Neuronal stem cell (in vitro differentiated cells): ENCODE measurements around the gene PIAS1.

Experiments used
- DNase-seq: peaks from one replicate; pipeline ENCODE4 v3.0.0-alpha.2; 2013; ENCODE audit warnings: low spot score
- H2AFZ ChIP-seq: one replicate; pipeline ENCODE4 v1.6.1; 2013; ENCODE audit warnings: mild to moderate bottlenecking, low read length, inconsistent platforms
- H2AK5ac ChIP-seq: 2 replicates; pipeline ENCODE4 v1.6.1; 2013; ENCODE audit warnings: low read depth, mild to moderate bottlenecking, inconsistent platforms, low read length, moderate library complexity, mixed read lengths
- H2BK120ac ChIP-seq: 2 replicates; pipeline ENCODE4 v1.6.1; 2013; ENCODE audit warnings: low read depth, mild to moderate bottlenecking, inconsistent platforms, low read length, moderate library complexity, mixed read lengths
- H2BK12ac ChIP-seq: one replicate; pipeline ENCODE4 v1.6.1; 2013; ENCODE audit warnings: low read length, inconsistent platforms
- H2BK15ac ChIP-seq: 2 replicates; pipeline ENCODE4 v1.6.1; 2013; ENCODE audit warnings: mild to moderate bottlenecking, low read length, inconsistent platforms, mixed read lengths
- H2BK5ac ChIP-seq: one replicate; pipeline ENCODE4 v1.6.1; 2013; ENCODE audit warnings: inconsistent platforms, mild to moderate bottlenecking, low read length, moderate library complexity
- H3K14ac ChIP-seq: one replicate; pipeline ENCODE4 v1.6.1; 2013; ENCODE audit warnings: low read length, inconsistent platforms
- H3K18ac ChIP-seq: 2 replicates; pipeline ENCODE4 v1.6.1; 2013; ENCODE audit warnings: low read length, inconsistent platforms
- H3K23ac ChIP-seq: 2 replicates; pipeline ENCODE4 v1.6.1; 2013; ENCODE audit warnings: low read depth, mild to moderate bottlenecking, mixed read lengths, low read length, inconsistent platforms; ENCODE audit not compliant: poor library complexity
- H3K27ac ChIP-seq: replicated peaks from 3 replicates; pipeline ENCODE4 v1.5.1; 2013; ENCODE audit warnings: low read length, inconsistent platforms
- H3K27me3 ChIP-seq, 3 experiments: 2 replicates each; pipeline ENCODE4 v1.6.1; 2013; ENCODE audit warnings: low read length in 3 of 3, mild to moderate bottlenecking in 2 of 3, inconsistent platforms in 1 of 3, low read depth in 1 of 3, mixed read lengths in 1 of 3, moderate library complexity in 1 of 3; ENCODE audit not compliant: control insufficient read depth in 3 of 3, insufficient read depth in 3 of 3
- H3K36me3 ChIP-seq, 2 donors: replicated peaks in 1 of 2; 2 replicates each; pipeline ENCODE4 v1.6.1; 2013; ENCODE audit warnings: low read length in 2 of 2; ENCODE audit not compliant: control insufficient read depth in 2 of 2, insufficient read depth in 2 of 2
- H3K4ac ChIP-seq: 2 replicates; pipeline ENCODE4 v1.6.1; 2013; ENCODE audit warnings: inconsistent platforms, mild to moderate bottlenecking, low read length, moderate library complexity
- H3K4me1 ChIP-seq, 2 donors: 1 replicate in 1 of 2; 2 replicates in 1 of 2; pipeline ENCODE4 v1.6.1; 2013; ENCODE audit warnings: low read length in 2 of 2, low read depth in 1 of 2; ENCODE audit not compliant: control insufficient read depth in 2 of 2, insufficient read depth in 1 of 2
- H3K4me2 ChIP-seq: one replicate; pipeline ENCODE4 v1.6.1; 2013; ENCODE audit warnings: mild to moderate bottlenecking, low read length, inconsistent platforms; ENCODE audit not compliant: insufficient read depth, poor library complexity, severe bottlenecking
- H3K4me3 ChIP-seq, 2 donors: 2 replicates each; pipeline ENCODE4 v1.5.1; 2013; ENCODE audit warnings: low read length in 2 of 2, mild to moderate bottlenecking in 2 of 2, inconsistent platforms in 1 of 2, moderate library complexity in 1 of 2
- H3K79me1 ChIP-seq: one replicate; pipeline ENCODE4 v1.6.1; 2013; ENCODE audit warnings: low read depth, mild to moderate bottlenecking, inconsistent platforms, low read length, moderate library complexity
- H3K9ac ChIP-seq: one replicate; pipeline ENCODE4 v1.6.1; 2013; ENCODE audit warnings: mild to moderate bottlenecking, low read depth, low read length, inconsistent platforms; ENCODE audit not compliant: poor library complexity
- H3K9me3 ChIP-seq, 2 donors: replicated peaks in 1 of 2; 2 replicates each; pipeline versions ENCODE3 to v1.6.1; 2013; ENCODE audit warnings: low read length in 2 of 2, mild to moderate bottlenecking in 2 of 2, inconsistent platforms in 1 of 2, low read depth in 1 of 2, mixed read lengths in 1 of 2, moderate library complexity in 1 of 2; ENCODE audit not compliant: control insufficient read depth in 2 of 2, insufficient read depth in 1 of 2
- H4K8ac ChIP-seq: one replicate; pipeline ENCODE4 v1.6.1; 2013; ENCODE audit warnings: low read depth, mild to moderate bottlenecking, inconsistent platforms, low read length, moderate library complexity
- H4K91ac ChIP-seq: one replicate; pipeline ENCODE4 v1.6.1; 2013; ENCODE audit warnings: low read length, low read depth, mild to moderate bottlenecking, inconsistent platforms; ENCODE audit not compliant: poor library complexity
- WGBS, 2 donors: extraction: QIAGEN DNeasy Blood & Tissue Kit; methylation state at CpG; one replicate each; pipeline ENCODE4 v1.1.7; 2013; ENCODE audit warnings: missing lambda C conversion rate in 2 of 2, mixed read lengths in 1 of 2; ENCODE audit not compliant: insufficient read length in 2 of 2, insufficient replicate concordance in 1 of 2; ENCODE audit errors: extremely low coverage in 2 of 2; 5-methylcytosine and 5-hydroxymethylcytosine counted together

The PIAS1 gene

DNA sequence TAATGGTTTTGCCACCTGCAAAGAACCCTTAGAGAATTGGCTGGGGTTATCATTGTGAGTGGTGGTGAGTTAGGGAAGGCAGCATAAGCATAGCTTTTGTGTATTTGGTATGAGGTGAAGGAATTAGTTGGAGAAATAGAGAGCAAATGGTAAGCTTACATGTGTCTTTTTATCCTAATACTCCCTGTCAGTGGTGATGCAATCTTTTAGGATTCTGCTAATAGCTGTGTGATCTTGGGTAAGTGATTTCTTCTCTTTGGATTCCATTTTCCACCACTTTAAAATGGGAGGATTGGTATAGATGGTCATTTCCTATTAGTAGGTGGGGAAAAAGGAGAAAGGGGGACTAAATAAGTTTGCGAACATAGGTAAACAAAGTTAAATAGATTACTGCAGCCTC is 30.9 kb downstream of the PIAS1 start:
- Histone ChIP-seq H3K4me1 (peaks cover 2 to 6% of the 10 kb centered on the region in 2 donors), H3K27me3 (no peaks in the 10 kb centered on the region), H3K4me2 (no peak overlapping the region), H3K23ac (no peak overlapping the region), H3K27ac (no peak overlapping the region), H4K8ac (no peak overlapping the region), H3K4ac (no peak overlapping the region), H2BK15ac (no peak overlapping the region), H2AFZ (no peak overlapping the region), H2BK120ac (no peak overlapping the region), H4K91ac (no peak overlapping the region), H2BK5ac (no peak overlapping the region), H2BK12ac (no peak overlapping the region), H3K9me3 (no peaks in the 10 kb centered on the region), H3K4me3 (no peak overlapping the region), H2AK5ac (no peak overlapping the region), H3K9ac (no peak overlapping the region), H3K14ac (no peak overlapping the region), H3K79me1 (no peaks in the 10 kb centered on the region), H3K18ac (no peak overlapping the region), H3K36me3 (peaks cover 4 to 41% of the 10 kb centered on the region in 2 donors)
- no CpG with 5 or more reads among the region's 1 CpG for WGBS, 2 donors
- no peak for DNase-seq

DNA sequence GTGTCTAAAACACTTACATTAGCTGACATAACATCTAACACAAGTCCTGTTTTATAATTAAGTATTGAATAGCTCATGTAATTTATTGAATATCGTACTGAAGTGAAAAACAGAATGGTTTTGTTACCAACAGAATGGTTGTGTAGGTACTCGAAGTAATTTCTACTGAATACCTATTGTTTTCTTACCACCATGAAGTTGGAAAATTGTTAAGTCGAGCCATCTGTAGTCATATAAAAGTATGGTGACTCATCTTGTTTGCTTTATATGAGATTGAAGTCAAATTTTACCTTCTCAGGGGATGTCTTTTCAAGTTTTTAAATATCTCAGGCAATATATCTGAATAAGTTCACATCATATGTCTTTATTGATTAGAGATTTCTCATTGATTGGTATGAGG is 37.6 kb downstream of the PIAS1 start:
- no peak overlapping the region for H3K14ac ChIP-seq
- no CpG with 5 or more reads among the region's 3 CpGs for WGBS, 2 donors
- no peak overlapping the region for H3K27ac ChIP-seq

DNA sequence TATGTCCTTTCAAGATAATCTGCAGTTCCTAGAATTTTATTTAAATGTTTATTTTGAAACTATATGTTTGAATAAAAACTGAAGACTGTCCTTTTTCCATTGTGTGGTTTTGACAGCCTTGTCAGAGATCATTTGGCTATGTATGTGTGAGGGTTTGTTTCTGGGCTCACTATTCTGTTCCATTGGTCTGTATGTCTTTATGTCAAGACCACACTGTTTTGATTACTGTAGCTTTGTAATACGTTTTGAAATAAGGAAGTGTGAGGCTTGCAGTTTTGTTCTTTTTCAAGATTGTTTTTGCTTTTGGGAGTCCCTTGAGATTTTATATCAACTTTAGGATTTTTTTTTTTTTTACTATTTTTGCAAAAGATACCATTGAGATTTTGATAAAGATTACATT is 42.0 kb downstream of the PIAS1 start:
- H3K36me3 ChIP-seq: peaks cover 3 to 66% of the 10 kb centered on the region in 2 donors
- no peaks in the 10 kb centered on the region for H3K27me3 ChIP-seq
- no peak overlapping the region for H3K4ac ChIP-seq
- no peak overlapping the region for H3K14ac ChIP-seq
- no peak overlapping the region for H2BK5ac ChIP-seq
- H3K27ac ChIP-seq: no peak overlapping the region
- no peak overlapping the region for H2AK5ac ChIP-seq
- H4K8ac ChIP-seq: no peak overlapping the region
- H3K4me3 ChIP-seq: no peak overlapping the region
- H3K4me1 ChIP-seq: no peaks in the 10 kb centered on the region
- H2BK120ac ChIP-seq: no peak overlapping the region
- H2BK12ac ChIP-seq: no peak overlapping the region
- no peak overlapping the region for H4K91ac ChIP-seq
- H3K18ac ChIP-seq: no peak overlapping the region
- no peak overlapping the region for H2AFZ ChIP-seq
- peaks cover 3% of the 10 kb centered on the region for H3K79me1 ChIP-seq
- H3K9ac ChIP-seq: no peak overlapping the region
- no CpG with 5 or more reads among the region's 1 CpG for WGBS, 2 donors
- H2BK15ac ChIP-seq: no peak overlapping the region
- H3K4me2 ChIP-seq: no peak overlapping the region
- H3K9me3 ChIP-seq: peaks cover 2 to 33% of the 10 kb centered on the region in 2 donors
- H3K23ac ChIP-seq: no peak overlapping the region
- no peak for DNase-seq

More for the DNA sequence above, 37.6 kb downstream of the PIAS1 start:
- H2BK5ac ChIP-seq: no peak overlapping the region
- H3K9ac ChIP-seq: no peak overlapping the region
- H2BK15ac ChIP-seq: no peak overlapping the region
- no peaks in the 10 kb centered on the region for H3K4me1 ChIP-seq
- H2AFZ ChIP-seq: no peak overlapping the region
- H4K91ac ChIP-seq: no peak overlapping the region
- peaks cover 2 to 21% of the 10 kb centered on the region in 2 donors for H3K9me3 ChIP-seq
- no peak overlapping the region for H3K18ac ChIP-seq
- peaks cover 3% of the 10 kb centered on the region for H3K79me1 ChIP-seq
- H2BK12ac ChIP-seq: no peak overlapping the region
- no peak for DNase-seq
- no peak overlapping the region for H3K4me2 ChIP-seq
- no peak overlapping the region for H3K4me3 ChIP-seq
- peaks cover 5 to 78% of the 10 kb centered on the region in 2 donors for H3K36me3 ChIP-seq
- no peak overlapping the region for H4K8ac ChIP-seq
- H3K27me3 ChIP-seq: no peaks in the 10 kb centered on the region
- no peak overlapping the region for H2AK5ac ChIP-seq
- H2BK120ac ChIP-seq: no peak overlapping the region
- H3K23ac ChIP-seq: no peak overlapping the region
- H3K4ac ChIP-seq: no peak overlapping the region

DNA sequence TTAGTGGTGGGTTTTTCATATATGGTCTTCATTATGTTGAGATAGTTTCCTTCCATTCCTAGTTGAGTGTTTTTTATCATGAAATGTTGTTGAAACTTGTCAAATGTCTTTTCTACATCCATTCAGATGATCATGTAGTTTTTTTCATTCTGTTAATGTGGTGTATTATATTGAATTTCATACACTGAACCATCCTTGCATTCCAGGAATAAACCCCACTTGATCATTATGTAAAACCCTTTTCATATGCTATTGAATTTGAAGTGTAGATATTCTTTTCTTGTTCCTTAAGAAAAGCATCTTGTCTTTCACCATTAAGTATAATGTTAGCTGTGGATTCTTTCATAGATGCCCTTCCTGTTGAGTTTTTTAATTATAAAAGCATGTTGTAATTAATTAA is 42.9 kb downstream of the PIAS1 start:
- Histone ChIP-seq H3K4me1 (no peaks in the 10 kb centered on the region), H3K27me3 (no peaks in the 10 kb centered on the region), H2BK12ac (no peak overlapping the region), H2BK120ac (no peak overlapping the region), H2BK5ac (no peak overlapping the region), H3K4me2 (no peak overlapping the region), H3K9ac (no peak overlapping the region), H2AK5ac (no peak overlapping the region), H3K27ac (no peak overlapping the region), H2AFZ (no peak overlapping the region), H3K36me3 (peaks cover 3 to 57% of the 10 kb centered on the region in 2 donors), H4K91ac (no peak overlapping the region), H3K9me3 (peaks cover 2 to 33% of the 10 kb centered on the region in 2 donors), H3K4me3 (no peak overlapping the region), H4K8ac (no peak overlapping the region), H2BK15ac (no peak overlapping the region), H3K4ac (no peak overlapping the region), H3K18ac (no peak overlapping the region), H3K14ac (no peak overlapping the region), H3K79me1 (peaks cover 3% of the 10 kb centered on the region), H3K23ac (no peak overlapping the region)
- no peak for DNase-seq
